ENCODE measurements around the gene STEAP3. TPM values are rescaled to one million over a fixed set of nuclear protein-coding genes. Genes with fewer than 3 reads are reported as not detected.

Gene STEAP3
- total RNA-seq, 1 donor from 2014 or later = 38.8 TPM

GRCh38 chr2:119278946-119279345 lies 55.3 kb downstream of the STEAP3 start:
- H3K36me3 Mint-ChIP-seq (ENCODE audit: low read depth, unreplicated experiment) = peaks cover 2% of the 10 kb centered on the region
- H3K36me3 ChIP-seq (ENCODE audit: insufficient read depth, low read length) = no peaks in the 10 kb centered on the region
- H3K27me3 ChIP-seq (ENCODE audit: insufficient read depth, low read length) = no peaks in the 10 kb centered on the region
- H3K27me3 Mint-ChIP-seq (ENCODE audit: low read depth, unreplicated experiment) = peaks cover 8% of the 10 kb centered on the region
- no peaks in the 10 kb centered on the region for H3K79me2 ChIP-seq (ENCODE audit: insufficient read depth, low read length)
- H3K27ac Mint-ChIP-seq (ENCODE audit: unreplicated experiment) = no peak overlapping the region
- H3K9ac ChIP-seq (ENCODE audit: low read length) = no peak overlapping the region
- peaks cover 3% of the 10 kb centered on the region for H3K9me3 Mint-ChIP-seq (ENCODE audit: unreplicated experiment)
- H3K4me1 Mint-ChIP-seq (ENCODE audit: low read depth, unreplicated experiment) = peaks cover 3% of the 10 kb centered on the region
- H3K27ac ChIP-seq (ENCODE audit: low read depth, low read length) = no peak overlapping the region
- H3K4me1 ChIP-seq (ENCODE audit: insufficient read depth, low read length) = peaks cover 2% of the 10 kb centered on the region
- H4K20me1 ChIP-seq (ENCODE audit: insufficient read depth, low read length) = no peaks in the 10 kb centered on the region
- no peak for DNase-seq (ENCODE audit: low read depth)
- no peaks in the 10 kb centered on the region for H3K9me3 ChIP-seq (ENCODE audit: insufficient read depth, low read depth, low read length)
- no peak overlapping the region for H3K4me2 ChIP-seq (ENCODE audit: low read length)
- FAIRE-seq = no peak
- no peak overlapping the region for H3K4me3 ChIP-seq (ENCODE audit: insufficient read depth, low read depth, low read length)
- no peak for TF ChIP-seq EZH2 (IDR thresholded peaks at IDR 0.05; ENCODE audit: insufficient read depth, low read length)
- TF ChIP-seq, protein P1, sequence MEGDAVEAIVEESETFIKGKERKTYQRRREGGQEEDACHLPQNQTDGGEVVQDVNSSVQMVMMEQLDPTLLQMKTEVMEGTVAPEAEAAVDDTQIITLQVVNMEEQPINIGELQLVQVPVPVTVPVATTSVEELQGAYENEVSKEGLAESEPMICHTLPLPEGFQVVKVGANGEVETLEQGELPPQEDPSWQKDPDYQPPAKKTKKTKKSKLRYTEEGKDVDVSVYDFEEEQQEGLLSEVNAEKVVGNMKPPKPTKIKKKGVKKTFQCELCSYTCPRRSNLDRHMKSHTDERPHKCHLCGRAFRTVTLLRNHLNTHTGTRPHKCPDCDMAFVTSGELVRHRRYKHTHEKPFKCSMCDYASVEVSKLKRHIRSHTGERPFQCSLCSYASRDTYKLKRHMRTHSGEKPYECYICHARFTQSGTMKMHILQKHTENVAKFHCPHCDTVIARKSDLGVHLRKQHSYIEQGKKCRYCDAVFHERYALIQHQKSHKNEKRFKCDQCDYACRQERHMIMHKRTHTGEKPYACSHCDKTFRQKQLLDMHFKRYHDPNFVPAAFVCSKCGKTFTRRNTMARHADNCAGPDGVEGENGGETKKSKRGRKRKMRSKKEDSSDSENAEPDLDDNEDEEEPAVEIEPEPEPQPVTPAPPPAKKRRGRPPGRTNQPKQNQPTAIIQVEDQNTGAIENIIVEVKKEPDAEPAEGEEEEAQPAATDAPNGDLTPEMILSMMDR (IDR thresholded peaks at IDR 0.05; ENCODE audit: insufficient read depth, low read depth, low read length) = no peak
- H2AFZ ChIP-seq (ENCODE audit: low read depth, low read length) = no peak overlapping the region
- no peak overlapping the region for H3K4me3 Mint-ChIP-seq (ENCODE audit: unreplicated experiment)

- Histone ChIP-seq H3K36me3 (ENCODE audit: insufficient read depth, low read length) (no peaks in the 10 kb centered on the region), H3K79me2 (ENCODE audit: insufficient read depth, low read length) (no peaks in the 10 kb centered on the region), H3K4me2 (ENCODE audit: low read length) (no peak overlapping the region), H3K27me3 (ENCODE audit: insufficient read depth, low read length) (no peaks in the 10 kb centered on the region), H3K9ac (ENCODE audit: low read length) (no peak overlapping the region), H3K27ac (ENCODE audit: low read depth, low read length) (no peak overlapping the region), H2AFZ (ENCODE audit: low read depth, low read length) (no peak overlapping the region), H3K4me1 (ENCODE audit: insufficient read depth, low read length) (peaks cover 8% of the 10 kb centered on the region), H3K9me3 (ENCODE audit: insufficient read depth, low read depth, low read length) (no peaks in the 10 kb centered on the region), H4K20me1 (ENCODE audit: insufficient read depth, low read length) (no peaks in the 10 kb centered on the region), H3K4me3 (ENCODE audit: insufficient read depth, low read depth, low read length) (no peak overlapping the region)
- Mint-ChIP-seq H3K4me3 (ENCODE audit: unreplicated experiment) (no peak overlapping the region), H3K4me1 (ENCODE audit: low read depth, unreplicated experiment) (peaks cover 4% of the 10 kb centered on the region), H3K27me3 (ENCODE audit: low read depth, unreplicated experiment) (peaks cover 8% of the 10 kb centered on the region), H3K36me3 (ENCODE audit: low read depth, unreplicated experiment) (peaks cover 2% of the 10 kb centered on the region), H3K9me3 (ENCODE audit: unreplicated experiment) (peaks cover 2% of the 10 kb centered on the region), H3K27ac (ENCODE audit: unreplicated experiment) (no peak overlapping the region)
- no peak for DNase-seq (ENCODE audit: low read depth)
- no peak for FAIRE-seq
- TF ChIP-seq, protein P1 (IDR thresholded peaks at IDR 0.05; ENCODE audit: insufficient read depth, low read depth, low read length) = no peak
- no peak for TF ChIP-seq EZH2 (IDR thresholded peaks at IDR 0.05; ENCODE audit: insufficient read depth, low read length)
Observed at GRCh38 chr2:119279666-119280065, 56.0 kb downstream of the STEAP3 start.

- Mint-ChIP-seq H3K4me1 (ENCODE audit: low read depth, unreplicated experiment) (peaks cover 4% of the 10 kb centered on the region), H3K4me3 (ENCODE audit: unreplicated experiment) (no peak overlapping the region), H3K27ac (ENCODE audit: unreplicated experiment) (no peak overlapping the region), H3K9me3 (ENCODE audit: unreplicated experiment) (peaks cover 2% of the 10 kb centered on the region), H3K36me3 (ENCODE audit: low read depth, unreplicated experiment) (peaks cover 2% of the 10 kb centered on the region), H3K27me3 (ENCODE audit: low read depth, unreplicated experiment) (peaks cover 8% of the 10 kb centered on the region)
- no peaks in the 10 kb centered on the region for H3K36me3 ChIP-seq (ENCODE audit: insufficient read depth, low read length)
- FAIRE-seq (no peak), DNase-seq (ENCODE audit: low read depth) (no peak)
- no peaks in the 10 kb centered on the region for H3K79me2 ChIP-seq (ENCODE audit: insufficient read depth, low read length)
- no peak overlapping the region for H3K4me3 ChIP-seq (ENCODE audit: insufficient read depth, low read depth, low read length)
- H3K9me3 ChIP-seq (ENCODE audit: insufficient read depth, low read depth, low read length) = no peaks in the 10 kb centered on the region
- no peak for TF ChIP-seq EZH2 (IDR thresholded peaks at IDR 0.05; ENCODE audit: insufficient read depth, low read length)
- TF ChIP-seq, protein P1 (IDR thresholded peaks at IDR 0.05; ENCODE audit: insufficient read depth, low read depth, low read length) = no peak
- no peaks in the 10 kb centered on the region for H3K27me3 ChIP-seq (ENCODE audit: insufficient read depth, low read length)
- H3K27ac ChIP-seq (ENCODE audit: low read depth, low read length) = no peak overlapping the region
- H3K9ac ChIP-seq (ENCODE audit: low read length) = no peak overlapping the region
- no peak overlapping the region for H3K4me2 ChIP-seq (ENCODE audit: low read length)
- no peaks in the 10 kb centered on the region for H4K20me1 ChIP-seq (ENCODE audit: insufficient read depth, low read length)
- no peak overlapping the region for H2AFZ ChIP-seq (ENCODE audit: low read depth, low read length)
- H3K4me1 ChIP-seq (ENCODE audit: insufficient read depth, low read length) = peaks cover 8% of the 10 kb centered on the region
Observed at GRCh38 chr2:119280680-119281079, 57.0 kb downstream of the STEAP3 start.

Measured in astrocyte (in vitro differentiated cells and primary cell).